Osteocyte (in vitro differentiated cells): Measurements from ENCODE around the gene ATP13A2. TPM values are rescaled to one million over a fixed set of nuclear protein-coding genes. Genes with fewer than 3 reads are reported as not detected.
A peak's percentile ranks its signal among the peaks of the same experiment; 100 is the strongest.

ENCODE experiments used
- DNase-seq: peaks from one replicate; pipeline ENCODE4 v3.0.0; 2021; ENCODE audit warnings: mixed read lengths; ENCODE audit not compliant: unreplicated experiment; ENCODE audit errors: extremely low spot score
- H3K27ac Mint-ChIP-seq: one replicate; pipeline ENCODE4 v1.8.0; 2021; ENCODE audit warnings: mild to moderate bottlenecking, mixed read lengths; ENCODE audit not compliant: unreplicated experiment
- H3K27me3 Mint-ChIP-seq: one replicate; pipeline ENCODE4 v1.8.0; 2021; ENCODE audit warnings: mixed read lengths; ENCODE audit not compliant: unreplicated experiment
- H3K36me3 Mint-ChIP-seq: one replicate; pipeline ENCODE4 v1.8.0; 2021; ENCODE audit warnings: mixed read lengths; ENCODE audit not compliant: unreplicated experiment
- H3K4me1 Mint-ChIP-seq: one replicate; pipeline ENCODE4 v1.8.0; 2021; ENCODE audit warnings: mixed read lengths; ENCODE audit not compliant: unreplicated experiment
- H3K4me3 Mint-ChIP-seq: one replicate; pipeline ENCODE4 v1.8.0; 2021; ENCODE audit warnings: mild to moderate bottlenecking, moderate library complexity, mixed read lengths; ENCODE audit not compliant: unreplicated experiment
- H3K9me3 Mint-ChIP-seq: one replicate; pipeline ENCODE4 v1.8.0; 2021; ENCODE audit warnings: mixed read lengths; ENCODE audit not compliant: unreplicated experiment
- CTCF ChIP-seq: fragments of 200-600 bp; sonication (generic); IDR thresholded peaks from 2 replicates; pipeline ENCODE4 v1.5.0; 2021; ENCODE audit warnings: antibody characterized with exemption, mild to moderate bottlenecking, moderate library complexity
- total RNA-seq: library from RNA; stranded (reverse); gene quantifications from 2 replicates; pipeline ENCODE4 v1.2.1, GENCODE V29; 2021

Gene ATP13A2
- total RNA-seq, 1 donor from 2014 or later = 69.6 TPM

- Mint-ChIP-seq H3K4me1 (peaks cover 23% of the 10 kb centered on the region), H3K9me3 (no peaks in the 10 kb centered on the region), H3K4me3 (no peak overlapping the region), H3K27ac (peak overlapping the region; percentile 67), H3K27me3 (no peaks in the 10 kb centered on the region), H3K36me3 (peaks cover 2% of the 10 kb centered on the region)
- no peak for DNase-seq
- TF ChIP-seq CTCF = no peak
These were observed 39.4 kb downstream of the ATP13A2 start for GRCh38 chr1:16972189-16972895.

- H3K27ac Mint-ChIP-seq = peak overlapping the region; percentile 18
- no peak for DNase-seq
These were observed 40.2 kb downstream of the ATP13A2 start for GRCh38 chr1:16971341-16972188.

GRCh38 chr1:16970132-16970910 lies 41.4 kb downstream of the ATP13A2 start:
- H3K4me1 Mint-ChIP-seq = peaks cover 23% of the 10 kb centered on the region
- no peaks in the 10 kb centered on the region for H3K9me3 Mint-ChIP-seq
- H3K27me3 Mint-ChIP-seq = no peaks in the 10 kb centered on the region
- no peak for TF ChIP-seq CTCF
- no peak for DNase-seq
- peaks cover 11% of the 10 kb centered on the region for H3K36me3 Mint-ChIP-seq
- H3K27ac Mint-ChIP-seq = no peak overlapping the region
- no peak overlapping the region for H3K4me3 Mint-ChIP-seq

More at GRCh38 chr1:16971341-16972188, 40.2 kb downstream of the ATP13A2 start:
- Mint-ChIP-seq H3K9me3 (no peaks in the 10 kb centered on the region), H3K4me1 (peaks cover 28% of the 10 kb centered on the region), H3K4me3 (no peak overlapping the region), H3K27me3 (no peaks in the 10 kb centered on the region), H3K36me3 (peaks cover 5% of the 10 kb centered on the region)
- no peak for TF ChIP-seq CTCF

- peaks cover 21% of the 10 kb centered on the region for H3K4me1 Mint-ChIP-seq
- H3K4me3 Mint-ChIP-seq = no peak overlapping the region
- H3K27me3 Mint-ChIP-seq = no peaks in the 10 kb centered on the region
- H3K36me3 Mint-ChIP-seq = peaks cover 14% of the 10 kb centered on the region
- no peaks in the 10 kb centered on the region for H3K9me3 Mint-ChIP-seq
- H3K27ac Mint-ChIP-seq = no peak overlapping the region
- TF ChIP-seq CTCF = no peak
- DNase-seq = no peak
These were observed 42.1 kb downstream of the ATP13A2 start for GRCh38 chr1:16969651-16970050.
